GM19035 (cell line): Measurements from ENCODE around the gene FBXL15.

Experiments used
- ATAC-seq: cut with Tn5 transposase; IDR thresholded peaks from one replicate; pipeline ENCODE4 v1.9.1; 2021; ENCODE audit not compliant: unreplicated experiment

FBXL15 gene, protein sequence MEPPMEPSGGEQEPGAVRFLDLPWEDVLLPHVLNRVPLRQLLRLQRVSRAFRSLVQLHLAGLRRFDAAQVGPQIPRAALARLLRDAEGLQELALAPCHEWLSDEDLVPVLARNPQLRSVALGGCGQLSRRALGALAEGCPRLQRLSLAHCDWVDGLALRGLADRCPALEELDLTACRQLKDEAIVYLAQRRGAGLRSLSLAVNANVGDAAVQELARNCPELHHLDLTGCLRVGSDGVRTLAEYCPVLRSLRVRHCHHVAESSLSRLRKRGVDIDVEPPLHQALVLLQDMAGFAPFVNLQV

DNA sequence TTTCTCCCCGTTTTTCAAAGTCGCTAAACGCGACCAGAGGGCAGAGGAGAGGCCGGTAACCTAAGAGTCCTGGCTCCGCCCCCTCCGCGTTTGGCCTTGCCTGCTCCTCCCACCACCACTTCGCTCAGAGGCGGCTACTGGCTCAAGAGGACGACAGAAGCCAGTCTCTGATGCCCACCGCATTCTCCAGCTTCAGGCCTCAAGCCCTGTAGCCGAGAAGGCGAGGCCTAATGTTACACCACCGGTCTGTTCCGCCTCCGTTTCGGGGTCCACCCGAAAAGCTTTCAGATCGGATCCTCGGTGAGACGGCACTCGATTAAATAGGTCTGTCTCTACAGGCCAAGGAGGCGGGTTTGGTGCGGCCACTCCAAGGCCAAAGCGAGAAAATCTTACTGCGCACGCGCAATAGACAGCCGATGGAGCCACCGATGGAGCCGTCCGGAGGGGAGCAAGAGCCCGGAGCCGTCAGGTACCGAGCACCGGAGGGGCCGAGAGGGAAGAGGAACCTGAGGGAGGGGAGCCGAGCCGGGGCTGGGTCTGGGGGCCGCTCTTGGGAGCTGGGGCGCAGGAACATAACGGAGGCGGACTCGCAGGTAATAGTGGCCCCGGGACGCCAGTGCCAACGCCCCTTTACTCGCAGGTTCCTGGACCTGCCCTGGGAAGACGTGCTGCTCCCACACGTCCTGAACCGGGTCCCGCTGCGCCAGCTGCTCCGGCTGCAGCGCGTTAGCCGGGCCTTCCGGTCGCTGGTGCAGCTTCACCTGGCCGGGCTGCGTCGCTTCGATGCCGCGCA, at the start of gene FBXL15:
TSS of gene FBXL15 (plus strand) at position 123 of the 793 bp plus-strand sequence. CDS start at position 417, 294 bp downstream.
- ATAC-seq = peak; percentile 67

GRCh38 chr10:102371295-102371694, 49.3 kb upstream of the FBXL15 start:
- no peak for ATAC-seq

DNA sequence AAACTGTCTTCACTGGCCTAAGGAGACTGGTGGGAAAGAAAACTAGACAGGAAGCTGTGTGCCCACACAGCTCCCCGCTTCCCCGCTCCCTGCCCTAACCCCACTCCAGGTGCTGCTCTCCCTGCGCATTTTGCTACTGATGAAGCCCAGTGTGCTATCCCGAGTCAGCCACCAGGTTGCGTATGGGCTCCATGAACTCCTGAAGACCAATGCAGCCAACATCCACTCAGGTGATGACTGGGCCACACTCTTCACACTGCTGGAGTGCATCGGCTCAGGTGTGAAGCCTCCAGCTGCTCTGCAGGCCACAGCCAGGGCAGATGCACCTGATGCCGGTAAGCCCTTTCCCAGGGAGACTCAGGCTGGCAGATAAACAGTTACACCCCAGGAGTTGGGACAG, 45.4 kb upstream of the FBXL15 start:
- ATAC-seq = no peak

GRCh38 chr10:102375867-102376266, 44.8 kb upstream of the FBXL15 start:
- ATAC-seq = no peak

DNA sequence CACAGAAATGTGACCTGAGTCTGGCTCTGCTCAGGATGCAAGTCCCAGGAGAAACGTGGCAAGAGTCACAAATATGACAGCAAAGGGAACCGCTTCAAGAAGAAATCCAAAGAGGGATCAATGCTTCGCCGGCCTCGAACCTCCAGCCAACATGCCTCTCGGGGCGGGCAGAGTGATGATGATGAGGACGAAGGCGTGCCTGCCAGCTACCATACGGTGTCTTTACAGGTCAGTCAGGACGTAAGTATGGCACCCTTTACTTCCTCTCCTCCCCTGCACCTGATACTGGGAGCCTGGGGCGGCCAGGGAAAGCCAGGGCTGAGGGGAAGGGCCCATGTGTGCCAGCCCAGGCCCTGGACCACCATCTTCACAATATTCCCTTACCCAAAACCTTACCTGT, 43.7 kb upstream of the FBXL15 start:
- no peak for ATAC-seq

DNA sequence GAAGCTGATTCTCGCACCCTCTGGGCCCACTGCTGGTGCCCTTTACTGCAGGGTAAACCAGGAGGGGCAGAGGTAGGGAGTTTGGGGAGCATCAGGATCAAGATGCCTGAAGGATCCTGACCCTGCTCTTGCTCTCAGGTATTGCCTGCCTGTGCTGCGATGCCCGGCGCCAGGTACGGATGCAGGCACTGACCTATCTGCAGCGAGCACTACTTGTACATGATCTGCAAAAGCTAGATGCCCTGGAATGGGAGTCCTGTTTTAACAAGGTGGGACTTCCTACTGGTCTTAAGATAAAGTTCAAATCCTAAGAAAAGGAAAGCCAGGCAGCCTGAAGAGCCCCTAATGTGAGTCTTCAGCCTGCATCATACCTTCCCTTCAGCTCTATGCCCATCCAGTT, 41.3 kb upstream of the FBXL15 start:
- ATAC-seq = no peak

DNA sequence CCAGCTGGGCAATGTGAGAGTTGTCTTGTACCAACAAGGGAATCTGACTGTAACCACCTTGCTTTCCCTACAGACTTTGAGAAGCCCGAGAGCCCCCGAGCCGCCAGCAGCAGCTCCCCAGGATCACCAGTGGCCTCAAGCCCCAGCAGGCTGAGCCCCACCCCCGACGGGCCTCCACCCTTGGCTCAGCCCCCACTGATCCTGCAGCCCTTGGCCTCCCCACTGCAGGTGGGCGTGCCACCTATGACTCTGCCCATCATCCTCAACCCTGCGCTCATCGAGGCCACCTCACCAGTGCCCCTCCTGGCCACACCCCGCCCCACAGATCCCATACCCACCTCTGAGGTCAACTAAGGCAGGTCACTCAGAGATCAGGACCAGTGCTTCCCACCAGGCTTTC, 38.7 kb upstream of the FBXL15 start:
- ATAC-seq = no peak

- no peak for ATAC-seq
Observed at GRCh38 chr10:102382871-102383270, 37.8 kb upstream of the FBXL15 start.

DNA sequence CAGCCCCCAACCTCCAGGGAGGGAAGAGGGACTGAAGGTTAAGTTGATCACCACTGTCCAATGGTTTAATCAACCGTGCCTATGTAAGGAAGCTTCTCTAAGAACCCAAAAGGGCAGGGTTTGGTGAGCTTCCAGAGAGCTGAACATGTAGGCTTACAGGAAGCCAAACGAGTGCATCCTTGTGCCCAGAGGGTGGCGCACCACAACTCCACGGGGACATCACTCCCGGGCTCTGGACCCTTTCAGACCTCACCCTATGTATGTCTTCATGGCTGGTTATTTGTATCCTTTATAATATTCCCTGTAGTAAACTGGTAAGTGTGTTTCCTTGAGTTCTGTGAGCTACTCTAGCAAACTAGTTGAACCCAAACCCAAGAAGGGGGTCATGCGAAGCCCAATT, 36.6 kb upstream of the FBXL15 start:
- ATAC-seq = no peak

DNA sequence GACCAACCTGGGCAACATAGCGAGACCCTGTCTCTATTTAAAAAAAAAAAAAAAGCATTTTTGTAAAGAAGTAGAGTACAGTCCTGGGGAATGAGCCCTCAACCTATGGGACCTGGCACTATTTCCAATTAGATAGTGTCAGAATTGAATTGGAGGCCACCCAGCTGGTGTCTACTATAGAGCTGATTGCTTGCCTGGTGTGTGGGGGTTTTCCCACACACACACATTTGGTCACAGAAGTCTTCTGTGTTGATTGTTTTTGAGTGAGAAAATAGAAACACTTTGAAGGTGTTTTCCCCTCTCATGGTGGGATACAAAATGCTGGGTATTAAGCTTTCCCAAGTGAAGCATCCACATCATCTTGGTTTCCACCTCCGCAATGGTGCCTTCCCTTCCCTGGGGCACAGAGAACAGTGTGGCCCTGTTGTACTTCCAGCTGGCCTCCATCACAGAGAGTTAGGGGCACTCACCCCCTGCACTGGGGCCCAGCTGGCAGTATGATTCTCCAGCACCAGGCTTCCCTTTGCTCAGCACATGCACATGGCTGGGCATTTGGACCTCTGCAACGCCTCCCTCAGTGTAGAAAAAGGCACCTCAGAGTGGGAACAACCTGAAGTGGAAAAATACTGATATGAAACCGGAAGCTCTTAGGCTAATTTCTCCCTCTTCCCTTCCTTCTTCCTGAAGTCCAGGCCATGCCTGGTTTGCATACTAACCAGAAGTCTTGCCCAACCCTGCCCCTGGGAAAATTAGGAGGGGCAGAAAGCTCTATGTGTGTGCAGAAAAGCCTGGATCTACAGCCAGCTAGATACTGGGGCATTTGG, 35.8 kb upstream of the FBXL15 start:
- ATAC-seq = no peak

DNA sequence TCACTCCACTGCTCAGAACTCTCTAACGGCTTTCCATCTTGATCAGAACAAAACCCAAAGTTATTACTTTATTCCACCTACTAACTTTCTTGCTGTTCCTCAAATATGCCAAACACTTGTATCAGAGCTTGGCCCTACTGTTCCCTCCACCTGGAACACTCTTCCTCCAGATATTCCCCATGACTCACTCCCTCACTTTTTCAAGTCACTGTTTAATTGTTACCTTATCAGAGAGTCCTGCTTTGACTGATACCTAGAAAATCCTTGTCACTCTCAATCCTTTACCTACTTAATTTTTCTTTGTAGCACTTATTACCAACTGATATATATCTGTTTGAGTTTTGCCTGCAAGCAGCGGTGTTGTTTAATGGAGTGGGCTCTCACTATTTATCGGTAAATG, 30.7 kb upstream of the FBXL15 start:
- no peak for ATAC-seq

- no peak for ATAC-seq
Observed at GRCh38 chr10:102392306-102392705, 28.3 kb upstream of the FBXL15 start.

GRCh38 chr10:102393411-102394078, 27.1 kb upstream of the FBXL15 start:
- no peak for ATAC-seq

GRCh38 chr10:102394079-102394800, 26.4 kb upstream of the FBXL15 start:
- peak; percentile 79 for ATAC-seq

DNA sequence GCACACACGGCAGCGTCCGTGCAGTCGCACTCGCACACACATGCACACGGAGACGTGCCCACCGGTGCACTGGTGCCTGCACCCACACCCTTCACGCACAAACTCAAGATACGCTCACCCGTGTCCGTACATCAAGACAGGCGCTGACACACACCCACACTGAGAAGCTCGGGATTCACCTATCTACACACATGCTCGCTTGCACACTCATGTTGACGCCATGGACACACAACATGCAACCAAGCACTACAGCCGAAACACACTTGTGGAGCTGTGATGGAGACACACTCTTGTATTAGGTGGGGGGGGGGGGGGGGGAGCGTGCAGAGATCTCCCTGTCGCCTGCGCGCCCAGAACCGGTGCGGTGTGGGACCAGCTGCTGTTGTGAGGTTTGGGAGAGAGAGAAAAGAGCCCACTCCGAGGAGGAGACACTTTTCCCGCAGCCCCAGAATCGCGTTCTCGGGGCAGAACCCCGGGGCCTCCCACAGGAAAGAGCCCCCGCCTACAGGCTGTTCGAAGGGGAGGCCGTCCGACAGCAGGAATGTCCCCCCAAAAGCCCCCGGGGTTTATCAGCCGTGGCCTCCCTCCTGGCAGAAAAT, 25.7 kb upstream of the FBXL15 start:
- ATAC-seq = peak; percentile 1

DNA sequence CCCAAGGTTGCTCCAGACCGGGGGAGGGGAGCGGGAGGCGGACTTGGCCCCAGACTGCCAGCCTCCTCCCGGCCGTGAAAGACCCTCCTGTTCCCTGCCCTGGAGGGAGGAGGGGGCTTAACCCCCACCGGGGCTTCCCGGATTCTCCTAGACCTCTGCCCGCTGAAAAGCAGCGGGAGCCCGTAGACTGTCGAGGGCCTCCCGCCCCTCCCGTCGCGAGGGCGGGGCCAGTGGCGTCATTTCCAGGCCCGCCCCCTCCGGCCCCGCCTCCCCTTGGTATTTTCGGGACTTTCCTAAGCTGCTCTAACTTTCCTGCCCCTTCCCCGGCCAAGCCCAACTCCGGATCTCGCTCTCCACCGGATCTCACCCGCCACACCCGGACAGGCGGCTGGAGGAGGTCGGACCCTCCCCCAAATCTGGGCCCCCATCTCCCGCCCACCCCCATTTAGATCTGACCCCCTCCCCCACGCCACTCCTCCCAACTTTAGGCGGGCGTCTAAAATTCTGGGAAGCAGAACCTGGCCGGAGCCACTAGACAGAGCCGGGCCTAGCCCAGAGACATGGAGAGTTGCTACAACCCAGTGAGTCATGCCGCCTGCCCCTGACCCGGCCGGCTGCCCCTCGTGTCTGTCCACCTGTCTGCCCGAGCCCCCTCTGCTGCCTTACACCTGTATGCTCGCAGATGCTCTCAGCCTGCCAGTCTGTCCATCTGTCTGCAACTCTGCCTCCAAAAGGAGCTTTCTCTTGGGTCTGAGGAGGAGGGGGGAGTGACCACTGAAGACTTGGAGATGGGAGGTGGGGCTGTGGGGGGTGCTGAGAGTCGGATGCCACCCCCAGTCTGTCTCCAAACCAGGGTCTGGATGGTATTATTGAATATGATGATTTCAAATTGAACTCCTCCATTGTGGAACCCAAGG, 25.0 kb upstream of the FBXL15 start, which contains the start of gene NFKB2:
TSS of gene NFKB2 (plus strand) at position 306 of the 917 bp plus-strand sequence. CDS start at position 561, 255 bp downstream.
- ATAC-seq = peak; percentile 34

- ATAC-seq = no peak
Observed at GRCh38 chr10:102396317-102396650, 24.4 kb upstream of the FBXL15 start.

DNA sequence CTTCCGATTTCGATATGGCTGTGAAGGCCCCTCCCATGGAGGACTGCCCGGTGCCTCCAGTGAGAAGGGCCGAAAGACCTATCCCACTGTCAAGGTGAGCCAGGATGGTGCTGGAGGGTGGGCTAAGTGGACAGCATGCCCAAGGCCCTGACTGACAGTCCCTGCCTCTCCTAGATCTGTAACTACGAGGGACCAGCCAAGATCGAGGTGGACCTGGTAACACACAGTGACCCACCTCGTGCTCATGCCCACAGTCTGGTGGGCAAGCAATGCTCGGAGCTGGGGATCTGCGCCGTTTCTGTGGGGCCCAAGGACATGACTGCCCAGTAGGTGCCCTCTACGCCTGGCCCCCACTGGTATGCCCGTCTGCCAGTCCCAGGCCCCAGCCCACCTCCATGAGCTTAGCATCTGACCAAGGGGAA, 23.9 kb upstream of the FBXL15 start:
- no peak for ATAC-seq
